Measurements from ENCODE around the gene CNTNAP3B.
"Not testable (repeated sequence)": the region's sequence is repeated elsewhere in the genome, so short reads cannot be mapped to it uniquely, and the experiment has no call there.

GRCh38 chr9:42083877-42084558 lies 45.2 kb downstream of the CNTNAP3B start:
- not testable (repeated sequence) for TF ChIP-seq CTCF (conservative IDR thresholded peaks at IDR 0.05; ENCODE audit: low read depth, low read length); EZH2 (IDR thresholded peaks at IDR 0.05; ENCODE audit: borderline replicate concordance, low read depth, low read length, poor library complexity, severe bottlenecking)
